NT2/D1 (cell line): ENCODE results near the gene PARD3.

Source experiments
- DNase-seq: peaks from one replicate; pipeline ENCODE4 v3.0.0-alpha.2; 2011; ENCODE audit warnings: low read depth, low spot score
- H3K27me3 ChIP-seq: 2 replicates; pipeline ENCODE4 v1.6.0; 2011; ENCODE audit warnings: mild to moderate bottlenecking; ENCODE audit not compliant: insufficient read length, insufficient read depth
- H3K36me3 ChIP-seq: 2 replicates; pipeline ENCODE4 v1.6.1; 2011; ENCODE audit warnings: mild to moderate bottlenecking, low read length, mixed read lengths; ENCODE audit not compliant: insufficient read depth, insufficient read length
- H3K4me1 ChIP-seq: 2 replicates; pipeline ENCODE4 v1.5.1; 2011; ENCODE audit not compliant: insufficient read depth, insufficient read length
- H3K4me3 ChIP-seq: 2 replicates; pipeline ENCODE4 v1.5.1; 2011; ENCODE audit warnings: low read depth; ENCODE audit not compliant: insufficient read length
- H3K9ac ChIP-seq: 2 replicates; pipeline ENCODE4 v1.6.0; 2011; ENCODE audit warnings: low read depth; ENCODE audit not compliant: insufficient read length
- H3K9me3 ChIP-seq: 2 replicates; pipeline ENCODE4 v1.5.1; 2011; ENCODE audit warnings: mild to moderate bottlenecking, low read length; ENCODE audit not compliant: insufficient read depth
- SUZ12 ChIP-seq: IDR thresholded peaks from 2 replicates; pipeline ENCODE4 v1.6.1; 2011; ENCODE audit not compliant: insufficient read length, insufficient read depth; ENCODE audit errors: extremely low read depth
- YY1 ChIP-seq: IDR thresholded peaks from 2 replicates; pipeline ENCODE4 v1.6.1; 2011; ENCODE audit not compliant: insufficient read length, insufficient read depth
- ZNF274 ChIP-seq: IDR thresholded peaks from 2 replicates; pipeline ENCODE4 v1.6.1; 2011; ENCODE audit warnings: mild to moderate bottlenecking, low read depth, low read length

Gene PARD3

GRCh38 chr10:34351161-34351560 is 463.9 kb downstream of the PARD3 start:
- no peaks in the 10 kb centered on the region for H3K27me3 ChIP-seq
- H3K36me3 ChIP-seq = peaks cover 7% of the 10 kb centered on the region
- no peaks in the 10 kb centered on the region for H3K9me3 ChIP-seq
- no peak for DNase-seq
- no peaks in the 10 kb centered on the region for H3K4me1 ChIP-seq
- no peak overlapping the region for H3K9ac ChIP-seq
- H3K4me3 ChIP-seq = no peak overlapping the region
- no peak for TF ChIP-seq YY1
- TF ChIP-seq SUZ12 = no peak
- no peak for TF ChIP-seq ZNF274

- no peaks in the 10 kb centered on the region for H3K27me3 ChIP-seq
- no peaks in the 10 kb centered on the region for H3K4me1 ChIP-seq
- DNase-seq = no peak
- H3K4me3 ChIP-seq = no peak overlapping the region
- no peaks in the 10 kb centered on the region for H3K9me3 ChIP-seq
- no peak for TF ChIP-seq ZNF274
- no peak for TF ChIP-seq SUZ12
- no peak for TF ChIP-seq YY1
- H3K9ac ChIP-seq = no peak overlapping the region
- peaks cover 2% of the 10 kb centered on the region for H3K36me3 ChIP-seq
Measured at GRCh38 chr10:34348917-34349485, 466.1 kb downstream of the PARD3 start.

- DNase-seq = no peak
- Histone ChIP-seq H3K4me1 (no peaks in the 10 kb centered on the region), H3K9me3 (no peaks in the 10 kb centered on the region), H3K27me3 (no peaks in the 10 kb centered on the region), H3K36me3 (peaks cover 2% of the 10 kb centered on the region), H3K4me3 (no peak overlapping the region), H3K9ac (no peak overlapping the region)
- TF ChIP-seq ZNF274 (no peak), SUZ12 (no peak), YY1 (no peak)
Measured at GRCh38 chr10:34348021-34348420, 467.1 kb downstream of the PARD3 start.

GRCh38 chr10:34347131-34347530 is 468.0 kb downstream of the PARD3 start:
- H3K4me1 ChIP-seq = no peaks in the 10 kb centered on the region
- H3K4me3 ChIP-seq = no peak overlapping the region
- TF ChIP-seq YY1 (no peak), ZNF274 (no peak), SUZ12 (no peak)
- H3K36me3 ChIP-seq = peaks cover 2% of the 10 kb centered on the region
- no peaks in the 10 kb centered on the region for H3K27me3 ChIP-seq
- no peaks in the 10 kb centered on the region for H3K9me3 ChIP-seq
- no peak overlapping the region for H3K9ac ChIP-seq
- DNase-seq = no peak

- Histone ChIP-seq H3K4me1 (no peaks in the 10 kb centered on the region), H3K4me3 (no peak overlapping the region), H3K36me3 (peaks cover 2% of the 10 kb centered on the region), H3K27me3 (no peaks in the 10 kb centered on the region), H3K9me3 (no peaks in the 10 kb centered on the region), H3K9ac (no peak overlapping the region)
- DNase-seq = no peak
- TF ChIP-seq ZNF274 = no peak
- TF ChIP-seq YY1 = no peak
- TF ChIP-seq SUZ12 = no peak
Measured at GRCh38 chr10:34346516-34347100, 468.5 kb downstream of the PARD3 start.

- DNase-seq = no peak
- TF ChIP-seq SUZ12 (no peak), ZNF274 (no peak), YY1 (no peak)
- Histone ChIP-seq H3K9ac (no peak overlapping the region), H3K36me3 (peaks cover 2% of the 10 kb centered on the region), H3K4me3 (no peak overlapping the region), H3K4me1 (no peaks in the 10 kb centered on the region), H3K9me3 (no peaks in the 10 kb centered on the region), H3K27me3 (no peaks in the 10 kb centered on the region)
Measured at GRCh38 chr10:34345383-34345782, 469.7 kb downstream of the PARD3 start.

GRCh38 chr10:34343764-34344163 is 471.3 kb downstream of the PARD3 start:
- Histone ChIP-seq H3K27me3 (no peaks in the 10 kb centered on the region), H3K4me3 (no peak overlapping the region), H3K4me1 (no peaks in the 10 kb centered on the region), H3K9me3 (no peaks in the 10 kb centered on the region), H3K9ac (no peak overlapping the region), H3K36me3 (no peaks in the 10 kb centered on the region)
- TF ChIP-seq SUZ12 (no peak), YY1 (no peak)
- DNase-seq = no peak
